Loucy (cell line): Measurements from ENCODE around the gene TBC1D1.

ENCODE experiments used
- H2AFZ ChIP-seq: fragments of 200-600 bp; sonication (generic); 2 replicates; pipeline ENCODE4 v1.6.0; 2016; ENCODE audit warnings: antibody characterized with exemption, mild to moderate bottlenecking, low read length, moderate library complexity
- H3F3A ChIP-seq: fragments of 200-600 bp; 2 replicates; pipeline ENCODE4 v1.6.0; 2016; ENCODE audit warnings: antibody characterized with exemption, low read depth, mild to moderate bottlenecking
- H3K27me3 ChIP-seq: fragments of 200-600 bp; sonication (generic); 2 replicates; pipeline ENCODE4 v1.6.1; 2014; ENCODE audit warnings: low read length, mild to moderate bottlenecking; ENCODE audit not compliant: insufficient read depth, poor library complexity, severe bottlenecking
- H3K36me3 ChIP-seq: fragments of 200-600 bp; sonication (generic); 2 replicates; pipeline ENCODE4 v1.6.1; 2016; ENCODE audit warnings: low read length; ENCODE audit not compliant: insufficient read depth
- H3K4me1 ChIP-seq: fragments of 200-600 bp; sonication (generic); 2 replicates; pipeline ENCODE4 v1.5.1; 2014; ENCODE audit warnings: low read length, mild to moderate bottlenecking; ENCODE audit not compliant: insufficient read depth, poor library complexity, severe bottlenecking
- H3K4me2 ChIP-seq: fragments of 200-600 bp; sonication (generic); 2 replicates; pipeline ENCODE4 v1.6.0; 2014; ENCODE audit warnings: antibody characterized with exemption, low read length, low read depth, mild to moderate bottlenecking; ENCODE audit not compliant: poor library complexity, severe bottlenecking
- H3K4me3 ChIP-seq: fragments of 200-600 bp; sonication (generic); 2 replicates; pipeline ENCODE4 v1.5.1; 2014; ENCODE audit warnings: low read length, mild to moderate bottlenecking, mixed read lengths; ENCODE audit not compliant: poor library complexity, severe bottlenecking
- H3K79me2 ChIP-seq: fragments of 200-600 bp; sonication (generic); 2 replicates; pipeline ENCODE4 v1.6.1; 2014; ENCODE audit warnings: low read length; ENCODE audit not compliant: insufficient read depth
- H3K9ac ChIP-seq: fragments of 200-600 bp; sonication (generic); 2 replicates; pipeline ENCODE4 v1.6.0; 2014; ENCODE audit warnings: mild to moderate bottlenecking, low read depth, low read length, moderate library complexity; ENCODE audit not compliant: poor library complexity, severe bottlenecking
- H3K9me2 ChIP-seq: fragments of 200-600 bp; sonication (generic); replicated peaks from 2 replicates; pipeline ENCODE4 v1.6.1; 2016; ENCODE audit warnings: low read depth, low read length, mixed read lengths
- H3K9me3 ChIP-seq: fragments of 200-600 bp; sonication (generic); 2 replicates; pipeline ENCODE4 v1.6.1; 2014; ENCODE audit warnings: mild to moderate bottlenecking, antibody characterized with exemption, low read length, low read depth; ENCODE audit not compliant: insufficient read depth
- H4K20me1 ChIP-seq: fragments of 200-600 bp; sonication (generic); 2 replicates; pipeline ENCODE4 v1.6.0; 2014; ENCODE audit warnings: antibody characterized with exemption, low read length, mild to moderate bottlenecking; ENCODE audit not compliant: insufficient read depth, poor library complexity, severe bottlenecking
- CTCF ChIP-seq: fragments of 200-600 bp; sonication (generic); conservative IDR thresholded peaks from 2 replicates; pipeline ENCODE4 v1.5.1; 2014; ENCODE audit warnings: mild to moderate bottlenecking, antibody characterized with exemption, low read length
- EZH2phosphoT487 ChIP-seq: fragments of 200-600 bp; IDR thresholded peaks from 2 replicates; pipeline ENCODE4 v1.6.1; 2018; ENCODE audit warnings: antibody characterized with exemption, mild to moderate bottlenecking, moderate library complexity, borderline replicate concordance

Gene TBC1D1

GRCh38 chr4:38132107-38132673 lies 241.3 kb downstream of the TBC1D1 start:
- Histone ChIP-seq H2AFZ (no peak overlapping the region), H3K4me1 (no peaks in the 10 kb centered on the region), H3K9ac (no peak overlapping the region), H3K79me2 (no peaks in the 10 kb centered on the region), H3K4me2 (no peak overlapping the region), H3K36me3 (peaks cover 20% of the 10 kb centered on the region; the same call in 1 of the 2 replicates), H3F3A (no peaks in the 10 kb centered on the region), H3K9me2 (no peaks in the 10 kb centered on the region), H3K9me3 (no peaks in the 10 kb centered on the region), H3K4me3 (no peak overlapping the region), H3K27me3 (no peaks in the 10 kb centered on the region), H4K20me1 (no peaks in the 10 kb centered on the region)
- TF ChIP-seq CTCF: no peak
- TF ChIP-seq EZH2phosphoT487: no peak

- H3K9me2 ChIP-seq: no peaks in the 10 kb centered on the region
- no peaks in the 10 kb centered on the region for H3K27me3 ChIP-seq
- H3K4me3 ChIP-seq: no peak overlapping the region
- no peak overlapping the region for H2AFZ ChIP-seq
- H3K9me3 ChIP-seq: no peaks in the 10 kb centered on the region
- H3F3A ChIP-seq: no peaks in the 10 kb centered on the region
- H3K4me2 ChIP-seq: no peak overlapping the region
- H3K9ac ChIP-seq: no peak overlapping the region
- no peak for TF ChIP-seq CTCF
- TF ChIP-seq EZH2phosphoT487: no peak
- no peaks in the 10 kb centered on the region for H3K4me1 ChIP-seq
- H3K36me3 ChIP-seq: peaks cover 20% of the 10 kb centered on the region; the same call in 1 of the 2 replicates
- H4K20me1 ChIP-seq: no peaks in the 10 kb centered on the region
- H3K79me2 ChIP-seq: no peaks in the 10 kb centered on the region
Observed at GRCh38 chr4:38132843-38133662, 242.2 kb downstream of the TBC1D1 start.

- peaks cover 20% of the 10 kb centered on the region; the same call in 1 of the 2 replicates for H3K36me3 ChIP-seq
- H3K4me3 ChIP-seq: no peak overlapping the region
- H4K20me1 ChIP-seq: no peaks in the 10 kb centered on the region
- no peak overlapping the region for H3K4me2 ChIP-seq
- H3K27me3 ChIP-seq: no peaks in the 10 kb centered on the region
- no peak overlapping the region for H2AFZ ChIP-seq
- H3F3A ChIP-seq: no peaks in the 10 kb centered on the region
- no peaks in the 10 kb centered on the region for H3K9me2 ChIP-seq
- no peak for TF ChIP-seq EZH2phosphoT487
- TF ChIP-seq CTCF: no peak
- no peak overlapping the region for H3K9ac ChIP-seq
- H3K9me3 ChIP-seq: no peaks in the 10 kb centered on the region
- H3K79me2 ChIP-seq: no peaks in the 10 kb centered on the region
- no peaks in the 10 kb centered on the region for H3K4me1 ChIP-seq
Observed at GRCh38 chr4:38133711-38134480, 243.0 kb downstream of the TBC1D1 start.
